T-helper 2 cell treated with Interferon-gamma antibody and Interleukin-4, amounts not matched to agents 100 ng/mL and 5 ng/mL, for 36 hours (primary cell): Measurements from ENCODE around the gene GALNT9. TPM values are rescaled to one million over a fixed set of nuclear protein-coding genes. Genes with fewer than 3 reads are reported as not detected.
"Not testable (repeated sequence)": the region's sequence is repeated elsewhere in the genome, so short reads cannot be mapped to it uniquely, and the experiment has no call there.

ENCODE experiments used
- intact Hi-C: fragments of 100-400 bp; cut with micrococcal nuclease; formaldehyde crosslinking; loops from one replicate; pipeline ENCODE4 v1.15.1; 2023
- total RNA-seq: library from RNA; stranded (reverse); gene quantifications from 2 replicates; pipeline ENCODE4 v1.2.3, GENCODE V29; 2022

Gene GALNT9
- total RNA-seq, 1 donor from 2014 or later, result not detected

- intact Hi-C loops, result no loop called here
Observed at GRCh38 chr12:132314516-132315233, 14.7 kb downstream of the GALNT9 start.

- intact Hi-C loops, result no loop called here
Observed at GRCh38 chr12:132314035-132314434, 15.4 kb downstream of the GALNT9 start.

- intact Hi-C loops, result no loop called here
Observed at GRCh38 chr12:132313182-132313581, 16.2 kb downstream of the GALNT9 start.

GRCh38 chr12:132312516-132312915, 16.9 kb downstream of the GALNT9 start:
- intact Hi-C loops, result no loop called here

- intact Hi-C loops, result no loop called here
Observed at GRCh38 chr12:132311201-132311915, 18.0 kb downstream of the GALNT9 start.

GRCh38 chr12:132310181-132311040, 19.0 kb downstream of the GALNT9 start:
- intact Hi-C loops, result no loop called here

GRCh38 chr12:132309596-132310086, 19.7 kb downstream of the GALNT9 start:
- intact Hi-C loops, result no loop called here

- intact Hi-C loops, result no loop called here
Observed at GRCh38 chr12:132308853-132309595, 20.4 kb downstream of the GALNT9 start.

- intact Hi-C loops, result no loop called here
Observed at GRCh38 chr12:132307976-132308852, 21.2 kb downstream of the GALNT9 start.

GRCh38 chr12:132306885-132307191, 22.6 kb downstream of the GALNT9 start:
- intact Hi-C loops, result no loop called here

GRCh38 chr12:132305991-132306884, 23.2 kb downstream of the GALNT9 start:
- intact Hi-C loops, result no loop called here

GRCh38 chr12:132305560-132305966, 23.8 kb downstream of the GALNT9 start:
- intact Hi-C loops, result no loop called here

- intact Hi-C loops, result not testable (repeated sequence)
Observed at GRCh38 chr12:132304866-132305265, 24.5 kb downstream of the GALNT9 start.

- intact Hi-C loops, result not testable (repeated sequence)
Observed at GRCh38 chr12:132303853-132304373, 25.5 kb downstream of the GALNT9 start.

- intact Hi-C loops, result no loop called here
Observed at GRCh38 chr12:132302466-132303358, 26.7 kb downstream of the GALNT9 start.

- intact Hi-C loops, result no loop called here
Observed at GRCh38 chr12:132300789-132301722, 28.3 kb downstream of the GALNT9 start.

- intact Hi-C loops, result no loop called here
Observed at GRCh38 chr12:132296063-132296462, 33.3 kb downstream of the GALNT9 start.
